Gastrocnemius medialis (tissue), 4 donors: ENCODE measurements around the gene SNTG2. TPM values are rescaled to one million over a fixed set of nuclear protein-coding genes. Genes with fewer than 3 reads are reported as not detected.

ENCODE experiments used
- ATAC-seq, 2 donors: fragments of 150-250 bp; one replicate each; pipeline ENCODE4 v1.9.1; 2016
- DNase-seq, 2 donors: peaks; one replicate each; pipeline ENCODE4 v3.0.0-alpha.2; 2019
- H3K27ac ChIP-seq, 4 donors: fragments of 200-600 bp; sonication (generic); 1 replicate in 1 of 4; 2 replicates in 3 of 4; pipeline ENCODE4 v1.5.1; 2016 to 2018; ENCODE audit warnings: mild to moderate bottlenecking in 2 of 4, moderate library complexity in 1 of 4
- H3K27me3 ChIP-seq, 3 donors: fragments of 200-600 bp; sonication (generic) in 2 of 3; 1 replicate in 1 of 3; 2 replicates in 2 of 3; pipeline versions ENCODE4 v1.5.1 to v1.6.0; 2016 to 2019; ENCODE audit warnings: mild to moderate bottlenecking in 1 of 3, moderate library complexity in 1 of 3
- H3K36me3 ChIP-seq, 2 donors: fragments of 200-600 bp; sonication (generic) in 1 of 2; one replicate each; pipeline ENCODE4 v1.5.1; 2017 to 2018
- H3K4me1 ChIP-seq, 2 donors: fragments of 200-600 bp; sonication (generic) in 1 of 2; one replicate each; pipeline ENCODE4 v1.5.1; 2016 to 2017; ENCODE audit warnings: mild to moderate bottlenecking in 2 of 2
- H3K4me3 ChIP-seq, 4 donors: fragments of 200-600 bp; sonication (generic) in 3 of 4; 1 replicate in 1 of 4; 2 replicates in 3 of 4; pipeline ENCODE4 v1.5.1; 2016 to 2019; ENCODE audit warnings: mild to moderate bottlenecking in 2 of 4
- H3K9me3 ChIP-seq, 3 donors: fragments of 200-600 bp; sonication (generic) in 2 of 3; 1 replicate in 1 of 3; 2 replicates in 2 of 3; pipeline ENCODE4 v1.5.1; 2016 to 2019
- POLR2A ChIP-seq, 2 donors: fragments of 450-650 bp; IDR thresholded peaks; one replicate each; pipeline ENCODE4 v1.6.1; 2017; ENCODE audit warnings: antibody characterized with exemption in 2 of 2, mild to moderate bottlenecking in 2 of 2, moderate library complexity in 2 of 2
- in situ Hi-C, 4 donors: fragments of 200-750 bp; cut with MboI; loops; one replicate each; pipeline versions ENCODE4 v1.15.0 to v1.8.0; 2017; ENCODE audit warnings: low sequenced_read_pairs in 4 of 4
- intact Hi-C: fragments of 100-400 bp; cut with DNase I; formaldehyde crosslinking; loops from one replicate; pipeline ENCODE4 v1.15.1; 2023; ENCODE audit warnings: low total_unique reads
- total RNA-seq, 4 donors: library from RNA; depleted of rRNA; stranded (reverse); fragments of >200 nt; gene quantifications; one replicate each; pipeline versions ENCODE4 v1.1.0 to v1.2.3, GENCODE V29; 2016
- TF ChIP-seq, protein P1 (sequence below), 5 experiments: fragments of 450-650 bp in 3 of 5; fragments of 200-600 bp in 2 of 5; sonication (generic) in 2 of 5; IDR thresholded peaks in 4 of 5; conservative IDR thresholded peaks in 1 of 5; 1 replicate in 4 of 5; 2 replicates in 1 of 5; pipeline ENCODE4 v1.5.1; 2016 to 2019; ENCODE audit warnings: antibody characterized with exemption in 5 of 5, mild to moderate bottlenecking in 3 of 5, moderate library complexity in 3 of 5

The SNTG2 gene
- total RNA-seq, 4 donors from 2014 or later, result 0.55 to 1.0 (median 0.92) TPM; not detected in 1

DNA sequence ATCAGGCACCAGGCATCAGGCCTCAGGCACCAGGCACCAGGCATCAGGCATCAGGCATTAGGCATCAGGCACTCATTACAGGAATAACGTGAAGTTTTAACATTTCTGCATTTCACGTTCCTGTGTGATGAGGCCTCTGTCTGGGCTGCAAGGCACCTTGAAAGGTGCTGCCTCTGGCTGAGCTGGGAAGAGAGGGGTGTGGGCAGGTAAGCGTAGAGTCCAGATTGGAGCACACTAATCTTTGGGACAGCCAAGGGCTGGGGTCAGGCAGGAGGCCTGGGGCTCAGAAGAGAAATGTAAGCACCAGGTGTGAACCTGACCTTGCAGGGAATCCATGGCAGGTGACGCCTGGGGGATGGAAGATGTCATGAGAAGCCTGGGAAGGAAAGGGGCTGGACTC, 25.3 kb upstream of the SNTG2 start:
- TF ChIP-seq, protein P1, sequence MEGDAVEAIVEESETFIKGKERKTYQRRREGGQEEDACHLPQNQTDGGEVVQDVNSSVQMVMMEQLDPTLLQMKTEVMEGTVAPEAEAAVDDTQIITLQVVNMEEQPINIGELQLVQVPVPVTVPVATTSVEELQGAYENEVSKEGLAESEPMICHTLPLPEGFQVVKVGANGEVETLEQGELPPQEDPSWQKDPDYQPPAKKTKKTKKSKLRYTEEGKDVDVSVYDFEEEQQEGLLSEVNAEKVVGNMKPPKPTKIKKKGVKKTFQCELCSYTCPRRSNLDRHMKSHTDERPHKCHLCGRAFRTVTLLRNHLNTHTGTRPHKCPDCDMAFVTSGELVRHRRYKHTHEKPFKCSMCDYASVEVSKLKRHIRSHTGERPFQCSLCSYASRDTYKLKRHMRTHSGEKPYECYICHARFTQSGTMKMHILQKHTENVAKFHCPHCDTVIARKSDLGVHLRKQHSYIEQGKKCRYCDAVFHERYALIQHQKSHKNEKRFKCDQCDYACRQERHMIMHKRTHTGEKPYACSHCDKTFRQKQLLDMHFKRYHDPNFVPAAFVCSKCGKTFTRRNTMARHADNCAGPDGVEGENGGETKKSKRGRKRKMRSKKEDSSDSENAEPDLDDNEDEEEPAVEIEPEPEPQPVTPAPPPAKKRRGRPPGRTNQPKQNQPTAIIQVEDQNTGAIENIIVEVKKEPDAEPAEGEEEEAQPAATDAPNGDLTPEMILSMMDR (IDR thresholded peaks at IDR 0.05 in 4 of 5, conservative IDR thresholded peaks at IDR 0.05 in 1 of 5), result no peak
- no peak for TF ChIP-seq POLR2A (IDR thresholded peaks at IDR 0.05)

DNA sequence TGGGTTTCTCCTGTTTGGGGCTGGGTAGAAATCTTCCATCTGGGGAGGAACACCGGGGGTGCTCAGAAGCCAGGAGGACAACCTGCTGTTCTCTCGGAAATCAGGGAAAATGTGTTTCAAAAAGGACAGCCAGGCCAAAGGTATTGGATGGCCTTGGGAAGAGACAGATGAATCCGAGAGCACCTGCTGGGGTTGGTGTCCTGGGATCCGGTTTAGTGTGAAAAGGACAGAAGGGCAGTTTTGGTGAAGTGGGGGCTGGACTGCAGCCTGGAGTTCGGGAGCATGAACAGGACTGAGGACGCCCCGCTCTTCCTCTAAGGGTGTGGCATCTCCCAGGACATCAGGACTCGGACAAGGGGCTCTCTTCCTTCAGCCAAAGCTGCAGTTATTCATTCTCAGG, 24.9 kb upstream of the SNTG2 start:
- H3K4me1 ChIP-seq, result no peaks in the 10 kb centered on the region
- no peak overlapping the region for H3K4me3 ChIP-seq
- H3K9me3 ChIP-seq, result no peaks in the 10 kb centered on the region
- ATAC-seq (no peak), DNase-seq (no peak)
- intact Hi-C loops (no loop called here), in situ Hi-C loops (no loop called here)
- H3K27ac ChIP-seq, result no peak overlapping the region
- no peaks in the 10 kb centered on the region for H3K36me3 ChIP-seq
- TF ChIP-seq, protein P1 (IDR thresholded peaks at IDR 0.05 in 4 of 5, conservative IDR thresholded peaks at IDR 0.05 in 1 of 5), result no peak
- TF ChIP-seq POLR2A (IDR thresholded peaks at IDR 0.05), result no peak
- H3K27me3 ChIP-seq, result no peaks in the 10 kb centered on the region

More for the DNA sequence above, 25.3 kb upstream of the SNTG2 start:
- no peaks in the 10 kb centered on the region for H3K36me3 ChIP-seq
- intact Hi-C loops (no loop called here), in situ Hi-C loops (no loop called here)
- H3K4me1 ChIP-seq, result no peaks in the 10 kb centered on the region
- no peak overlapping the region for H3K4me3 ChIP-seq
- ATAC-seq, result no peak
- H3K9me3 ChIP-seq, result no peaks in the 10 kb centered on the region
- no peak for DNase-seq
- H3K27me3 ChIP-seq, result no peaks in the 10 kb centered on the region
- no peak overlapping the region for H3K27ac ChIP-seq

DNA sequence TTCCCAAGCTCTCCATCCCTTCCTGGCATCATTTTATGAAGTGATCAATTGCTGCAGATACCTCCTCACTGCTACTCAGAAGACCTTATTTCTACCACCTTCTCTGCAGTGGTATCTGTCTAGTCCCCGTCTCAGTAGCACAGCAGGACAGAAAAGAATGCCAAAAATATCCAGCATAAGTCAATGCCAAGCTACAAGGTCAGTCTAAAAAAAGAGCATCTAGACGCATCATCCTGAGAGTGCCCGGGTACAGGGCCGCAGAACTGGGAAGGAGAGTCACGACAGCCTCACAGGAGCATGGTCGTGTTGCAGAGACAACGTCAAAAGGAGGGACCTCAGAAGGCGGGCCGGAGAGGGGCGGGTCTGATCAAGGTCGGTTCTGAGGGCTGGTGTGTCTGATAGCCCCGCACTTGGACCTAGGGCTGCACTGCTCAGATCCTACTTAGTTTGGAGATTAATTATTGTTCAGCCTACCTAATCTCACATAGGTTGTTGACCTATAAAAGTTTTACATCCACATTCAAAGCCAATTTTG, 24.3 kb upstream of the SNTG2 start:
- TF ChIP-seq POLR2A (IDR thresholded peaks at IDR 0.05), result no peak
- Histone ChIP-seq H3K36me3 (no peaks in the 10 kb centered on the region), H3K27ac (no peak overlapping the region), H3K27me3 (no peaks in the 10 kb centered on the region), H3K4me1 (no peaks in the 10 kb centered on the region), H3K4me3 (no peak overlapping the region), H3K9me3 (no peaks in the 10 kb centered on the region)
- DNase-seq (no peak), ATAC-seq (no peak)
- in situ Hi-C loops, result no loop called here
- intact Hi-C loops, result no loop called here

DNA sequence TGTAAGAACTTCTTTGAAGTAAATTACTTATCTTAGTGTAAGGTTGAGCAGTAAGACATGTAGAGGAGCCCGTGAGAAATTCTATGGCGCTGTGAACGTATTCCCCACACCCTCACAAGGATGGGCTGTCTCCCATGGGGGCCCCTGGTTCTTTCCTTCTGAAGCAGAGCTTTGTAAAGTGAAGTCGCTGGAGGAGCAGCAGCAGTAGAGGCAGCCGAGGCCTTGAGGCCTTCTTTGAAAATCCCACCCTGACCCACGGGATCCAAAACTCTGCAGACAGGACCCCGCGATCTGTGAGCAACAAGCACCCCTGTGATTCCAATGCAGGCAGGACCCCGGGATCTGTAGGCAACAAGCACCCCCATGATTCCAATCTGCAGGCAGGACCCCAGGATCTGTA, 23.8 kb upstream of the SNTG2 start:
- TF ChIP-seq, protein P1 (IDR thresholded peaks at IDR 0.05 in 4 of 5, conservative IDR thresholded peaks at IDR 0.05 in 1 of 5), result no peak
- no peak for TF ChIP-seq POLR2A (IDR thresholded peaks at IDR 0.05)
- in situ Hi-C loops, result no loop called here
- no peaks in the 10 kb centered on the region for H3K36me3 ChIP-seq
- ATAC-seq (no peak), DNase-seq (no peak)
- intact Hi-C loops, result no loop called here
- no peaks in the 10 kb centered on the region for H3K27me3 ChIP-seq
- no peak overlapping the region for H3K4me3 ChIP-seq
- no peak overlapping the region for H3K27ac ChIP-seq
- no peaks in the 10 kb centered on the region for H3K9me3 ChIP-seq
- H3K4me1 ChIP-seq, result no peaks in the 10 kb centered on the region

DNA sequence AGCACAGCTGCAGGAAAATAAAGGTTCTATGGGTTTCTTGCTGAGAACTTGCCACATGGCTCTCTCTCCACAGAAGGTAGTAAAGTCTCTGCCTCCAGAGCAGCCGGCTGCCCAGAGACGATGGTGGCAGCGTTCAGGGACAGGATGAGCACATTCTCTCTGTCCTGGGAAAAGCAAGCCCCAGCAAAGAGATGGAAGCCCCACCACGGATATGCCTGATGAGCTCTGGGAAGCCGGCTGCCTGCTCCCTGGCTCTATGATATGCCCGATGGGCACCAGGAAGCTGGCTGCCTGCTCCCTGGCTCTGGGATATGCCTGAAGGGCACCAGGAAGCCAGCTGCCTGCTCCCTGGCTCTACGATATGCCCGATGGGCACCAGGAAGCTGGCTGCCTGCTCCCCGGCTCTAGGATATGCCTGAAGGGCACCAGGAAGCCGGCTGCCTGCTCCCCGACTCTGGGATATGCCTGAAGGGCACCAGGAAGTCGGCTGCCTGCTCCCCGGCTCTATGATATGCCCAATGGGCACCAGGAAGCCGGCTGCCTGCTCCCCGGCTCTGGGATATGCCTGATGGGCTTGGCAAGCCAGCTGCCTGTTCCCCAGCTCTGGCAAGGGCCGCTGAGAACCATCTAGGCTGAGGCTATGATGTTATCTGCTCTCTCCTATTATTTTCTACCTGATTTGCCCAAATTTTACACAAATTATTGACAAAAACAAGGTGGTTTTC, 21.5 kb upstream of the SNTG2 start:
- Histone ChIP-seq H3K36me3 (no peaks in the 10 kb centered on the region), H3K4me1 (no peaks in the 10 kb centered on the region), H3K27ac (no peak overlapping the region), H3K9me3 (no peaks in the 10 kb centered on the region), H3K4me3 (no peak overlapping the region), H3K27me3 (no peaks in the 10 kb centered on the region)
- intact Hi-C loops (no loop called here), in situ Hi-C loops (no loop called here)
- ATAC-seq (no peak), DNase-seq (no peak)
- TF ChIP-seq, protein P1 (IDR thresholded peaks at IDR 0.05 in 4 of 5, conservative IDR thresholded peaks at IDR 0.05 in 1 of 5), result no peak
- TF ChIP-seq POLR2A (IDR thresholded peaks at IDR 0.05), result no peak
